ENCODE results near the gene EFNA5.

DNA sequence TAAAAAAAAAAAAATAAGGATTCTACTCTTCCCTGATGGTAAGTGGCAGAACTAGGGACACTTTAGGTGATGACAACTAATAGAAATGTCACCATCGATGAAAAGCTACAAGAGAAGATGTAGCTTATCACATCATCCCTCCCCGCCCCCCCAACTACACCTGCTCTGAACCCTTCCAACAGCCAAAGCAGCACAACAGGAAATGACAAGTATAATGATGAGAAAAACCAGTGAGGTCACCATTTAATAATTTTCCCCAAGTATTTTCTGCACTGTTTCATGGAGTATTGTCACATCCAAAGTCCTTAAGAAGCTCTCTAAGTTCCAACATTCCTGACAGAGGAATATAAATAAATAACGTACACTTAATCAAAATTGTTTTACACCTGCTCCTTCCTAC is 221.4 kb downstream of the EFNA5 start:
- no peak for TF ChIP-seq CTCF (IDR thresholded peaks at IDR 0.05)
- no peak for TF ChIP-seq POLR2AphosphoS5 (IDR thresholded peaks at IDR 0.05)
